GM12875 (cell line): ENCODE measurements around the gene MACF1.

ENCODE experiments used
- H3K4me3 ChIP-seq: one replicate; pipeline ENCODE4 v1.5.1; 2011; ENCODE audit warnings: low read depth, low read length, control low read depth
- CTCF ChIP-seq: IDR thresholded peaks from 2 replicates; pipeline ENCODE4 v1.5.1; 2011; ENCODE audit warnings: low read depth, mild to moderate bottlenecking, control low read depth, inconsistent platforms, low read length, moderate library complexity, borderline replicate concordance; ENCODE audit not compliant: insufficient read depth

MACF1 gene

GRCh38 chr1:39275836-39276507 is 71.5 kb downstream of the MACF1 start:
- no peak for TF ChIP-seq CTCF
- H3K4me3 ChIP-seq: no peak overlapping the region

- no peak overlapping the region for H3K4me3 ChIP-seq
- no peak for TF ChIP-seq CTCF
These were observed 73.4 kb downstream of the MACF1 start for GRCh38 chr1:39277879-39278278.

GRCh38 chr1:39282537-39283216 is 78.2 kb downstream of the MACF1 start:
- no peak for TF ChIP-seq CTCF
- no peak overlapping the region for H3K4me3 ChIP-seq

- H3K4me3 ChIP-seq: no peak overlapping the region
- TF ChIP-seq CTCF: no peak
These were observed 79.4 kb downstream of the MACF1 start for GRCh38 chr1:39283858-39284257.

- H3K4me3 ChIP-seq: no peak overlapping the region
- TF ChIP-seq CTCF: no peak
These were observed 83.0 kb downstream of the MACF1 start for GRCh38 chr1:39287541-39287940.

DNA sequence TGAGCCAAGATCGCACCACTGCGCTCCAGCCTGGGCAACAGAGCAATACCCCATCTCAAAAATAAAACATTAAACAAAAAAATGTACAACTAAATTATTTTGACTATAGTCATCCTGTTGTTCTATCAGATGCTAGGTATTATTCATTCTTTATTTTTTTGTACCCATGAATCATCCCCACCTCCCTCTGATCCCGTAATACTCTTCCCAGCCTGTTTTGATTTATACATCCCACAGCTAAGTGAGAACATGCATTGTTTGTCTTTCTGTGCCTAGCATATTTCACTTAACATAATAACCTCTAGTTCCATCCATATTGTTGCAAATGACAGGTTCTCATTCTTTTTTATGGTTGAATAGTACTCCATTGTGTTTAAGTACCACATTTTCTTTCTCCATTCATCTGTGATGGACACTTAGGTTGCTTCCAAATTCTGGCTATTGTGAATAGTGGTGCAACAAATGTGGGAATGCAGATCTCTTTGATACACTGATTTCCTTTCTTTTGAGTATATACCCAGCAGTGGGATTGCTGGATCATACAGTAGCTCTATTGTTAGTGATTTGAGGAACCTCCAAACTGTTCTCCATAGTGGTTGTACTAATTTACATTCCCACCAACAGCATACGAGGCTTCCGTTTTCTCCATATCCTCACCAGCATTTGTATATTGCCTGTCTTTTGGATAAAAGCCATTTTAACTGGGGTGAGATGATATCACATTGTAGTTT is 84.4 kb downstream of the MACF1 start:
- TF ChIP-seq CTCF: no peak
- no peak overlapping the region for H3K4me3 ChIP-seq

GRCh38 chr1:39292401-39292800 is 87.9 kb downstream of the MACF1 start:
- H3K4me3 ChIP-seq: no peak overlapping the region
- no peak for TF ChIP-seq CTCF
